ENCODE data around the gene GBX2.

GRCh38 chr2:236179236-236180075 lies 11.3 kb upstream of the GBX2 start:
- TF ChIP-seq EZH2phosphoT487 (IDR thresholded peaks at IDR 0.05; ENCODE audit: low read depth, severe bottlenecking, unreplicated experiment) (peak; percentile 47), CTCF (IDR thresholded peaks at IDR 0.05; ENCODE audit: poor library complexity) (no peak)

Data from hepatocyte (in vitro differentiated cells).